ENCODE measurements around the gene EEF1E1. TPM values are rescaled to one million over a fixed set of nuclear protein-coding genes. Genes with fewer than 3 reads are reported as not detected.

EEF1E1 gene
- polyA plus RNA-seq, 2 of the 4 experiments (the other 2 are of a cell fraction), result 119 to 122 TPM

- FAIRE-seq (no peak), DNase-seq (ENCODE audit: low read depth in 1 of 2, low spot score in 1 of 2) (no peak), ATAC-seq (no peak)
- no peak overlapping the region for H3K27ac ChIP-seq
- WGBS (ENCODE audit: missing lambda C conversion rate), result 55% methylated on average over 4 of the region's 4 CpGs
- no peak overlapping the region for H3K4me3 ChIP-seq
- peaks cover 6% of the 10 kb centered on the region for H3K4me1 ChIP-seq
- ChIA-PET POLR2A (no interaction called here), CTCF (no interaction called here)
- no peaks in the 10 kb centered on the region for H3K9me3 ChIP-seq
- no peak overlapping the region for H3K4me2 ChIP-seq
- TF ChIP-seq ESRRA (IDR thresholded peaks at IDR 0.05; ENCODE audit: borderline replicate concordance, low read length) (no peak), NR3C1 (IDR thresholded peaks at IDR 0.05) (no peak), EHF (CRISPR knock-in tag; IDR thresholded peaks at IDR 0.05) (no peak), HDAC2 (IDR thresholded peaks at IDR 0.05) (no peak), RFX5 (IDR thresholded peaks at IDR 0.05) (no peak), HOXB13 (CRISPR knock-in tag; IDR thresholded peaks at IDR 0.05; ENCODE audit: low read depth) (no peak), JUN (IDR thresholded peaks at IDR 0.05) (no peak), ZNF302 (CRISPR knock-in tag; IDR thresholded peaks at IDR 0.05) (no peak), FOXS1 (CRISPR knock-in tag; IDR thresholded peaks at IDR 0.05) (no peak), POLR2AphosphoS2 (conservative IDR thresholded peaks at IDR 0.05; ENCODE audit: low read length) (no peak), HOXA7 (CRISPR knock-in tag; IDR thresholded peaks at IDR 0.05) (no peak), HMGXB4 (CRISPR knock-in tag; IDR thresholded peaks at IDR 0.05; ENCODE audit: borderline replicate concordance) (no peak), CBX2 (IDR thresholded peaks at IDR 0.05; ENCODE audit: borderline replicate concordance, low read depth) (no peak), CBX8 (IDR thresholded peaks at IDR 0.05) (no peak), CHD2 (IDR thresholded peaks at IDR 0.05; ENCODE audit: low read length, partially characterized antibody) (no peak)
These were observed 33.2 kb downstream of the EEF1E1 start for GRCh38 chr6:8069151-8069550.

- no peak for DNase-seq (ENCODE audit: low read depth in 1 of 2, low spot score in 1 of 2)
- CTCF ChIA-PET, result interaction anchor here (1.4 to 2.3 kb wide), 2 partner anchors 21 to 823 kb away, joined by 3 to 6 read pairs; no protein-coding TSS in a partner anchor
- POLR2A ChIA-PET, result no interaction called here
- Histone ChIP-seq H3K4me3 (no peak overlapping the region), H3K4me2 (no peak overlapping the region), H3K9me3 (no peaks in the 10 kb centered on the region), H3K27ac (no peak overlapping the region), H3K4me1 (peaks cover 6% of the 10 kb centered on the region)
- no peak for TF ChIP-seq BCL3 (IDR thresholded peaks at IDR 0.05)
- TF ChIP-seq TP53 (CRISPR knock-in tag; IDR thresholded peaks at IDR 0.05), result no peak
- no peak for TF ChIP-seq RAD21 (conservative IDR thresholded peaks at IDR 0.05 in 1 of 2, IDR thresholded peaks at IDR 0.05 in 1 of 2)
- no peak for TF ChIP-seq GATA3 (IDR thresholded peaks at IDR 0.05; ENCODE audit: borderline replicate concordance)
- TF ChIP-seq ESRRA (IDR thresholded peaks at IDR 0.05; ENCODE audit: borderline replicate concordance, low read length), result no peak
- TF ChIP-seq CBX2 (IDR thresholded peaks at IDR 0.05; ENCODE audit: borderline replicate concordance, low read depth), result no peak
- TF ChIP-seq ZC3H11A (IDR thresholded peaks at IDR 0.05), result no peak
- TF ChIP-seq MAZ (IDR thresholded peaks at IDR 0.05; ENCODE audit: borderline replicate concordance, low read depth, low read length), result no peak
- no peak for TF ChIP-seq CHD4 (IDR thresholded peaks at IDR 0.05; ENCODE audit: borderline replicate concordance)
- no peak for TF ChIP-seq CBX8 (IDR thresholded peaks at IDR 0.05)
- TF ChIP-seq ZFP36 (IDR thresholded peaks at IDR 0.05; ENCODE audit: borderline replicate concordance, partially characterized antibody), result no peak
- no peak for TF ChIP-seq NR3C1 (IDR thresholded peaks at IDR 0.05)
- no peak for TF ChIP-seq HDAC2 (IDR thresholded peaks at IDR 0.05)
- TF ChIP-seq HOXB5 (CRISPR knock-in tag; IDR thresholded peaks at IDR 0.05), result no peak
- no peak for TF ChIP-seq FOSB (CRISPR knock-in tag; IDR thresholded peaks at IDR 0.05)
- TF ChIP-seq HEYL (CRISPR knock-in tag; IDR thresholded peaks at IDR 0.05), result no peak
- no peak for TF ChIP-seq HOXA7 (CRISPR knock-in tag; IDR thresholded peaks at IDR 0.05)
- TF ChIP-seq EP300 (IDR thresholded peaks at IDR 0.05), result no peak
- no peak for TF ChIP-seq ATOH8 (CRISPR knock-in tag; IDR thresholded peaks at IDR 0.05; ENCODE audit: low read depth)
- no peak for TF ChIP-seq E2F6 (IDR thresholded peaks at IDR 0.05; ENCODE audit: borderline replicate concordance, low read depth)
- no peak for ATAC-seq
- WGBS (ENCODE audit: missing lambda C conversion rate), result 74% methylated on average over 4 of the region's 4 CpGs
- FAIRE-seq, result no peak
These were observed 36.2 kb downstream of the EEF1E1 start for GRCh38 chr6:8066108-8066507.

All from A549 (cell line).